NCI-H226 (cell line): ENCODE data around the gene MIDN.
A peak's percentile ranks its signal among the peaks of the same experiment; 100 is the strongest.
"Not testable (repeated sequence)": the region's sequence is repeated elsewhere in the genome, so short reads cannot be mapped to it uniquely, and the experiment has no call there.

Source experiments
- DNase-seq: peaks from one replicate; pipeline ENCODE4 v3.0.0-alpha.2; 2015

Gene MIDN

DNA sequence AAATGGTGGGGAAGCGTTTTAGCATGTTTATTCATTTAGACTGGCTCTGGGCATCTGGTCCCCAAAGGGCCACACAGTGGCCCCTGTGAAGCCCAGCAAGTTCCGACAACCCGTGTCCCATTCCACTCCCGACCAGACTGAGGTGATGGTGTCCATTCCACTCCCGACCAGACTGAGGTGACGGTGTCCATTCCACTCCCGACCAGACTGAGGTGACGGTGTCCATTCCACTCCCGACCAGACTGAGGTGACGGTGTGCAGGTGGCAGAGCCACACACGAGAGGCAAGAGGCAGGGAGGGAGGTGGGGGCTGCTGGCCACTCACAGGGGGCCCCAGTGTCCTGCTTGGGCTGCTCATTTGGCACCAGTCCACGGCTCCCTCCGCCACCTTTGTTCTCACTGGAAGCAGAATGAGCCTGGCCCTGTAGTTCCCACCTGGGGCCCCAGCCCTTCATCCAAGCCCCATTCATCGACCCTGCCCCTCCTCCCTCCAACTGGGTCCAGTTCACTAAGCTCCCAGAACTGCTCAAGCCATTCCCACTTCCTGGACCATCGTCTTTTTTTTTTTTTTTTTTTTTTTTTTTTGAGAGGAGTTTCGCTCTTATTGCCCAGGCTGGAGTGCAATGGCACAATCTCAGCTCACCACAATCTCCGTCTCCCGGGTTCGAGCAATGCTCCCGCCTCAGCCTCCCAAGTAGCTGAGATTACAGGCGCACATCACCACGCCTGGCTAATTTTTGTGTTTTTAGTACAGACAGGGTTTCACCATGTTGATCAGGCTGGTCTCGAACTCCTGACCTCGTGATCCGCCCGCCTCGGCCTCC lies 1.9 kb upstream of the MIDN start:
- DNase-seq, result not testable (repeated sequence)

DNA sequence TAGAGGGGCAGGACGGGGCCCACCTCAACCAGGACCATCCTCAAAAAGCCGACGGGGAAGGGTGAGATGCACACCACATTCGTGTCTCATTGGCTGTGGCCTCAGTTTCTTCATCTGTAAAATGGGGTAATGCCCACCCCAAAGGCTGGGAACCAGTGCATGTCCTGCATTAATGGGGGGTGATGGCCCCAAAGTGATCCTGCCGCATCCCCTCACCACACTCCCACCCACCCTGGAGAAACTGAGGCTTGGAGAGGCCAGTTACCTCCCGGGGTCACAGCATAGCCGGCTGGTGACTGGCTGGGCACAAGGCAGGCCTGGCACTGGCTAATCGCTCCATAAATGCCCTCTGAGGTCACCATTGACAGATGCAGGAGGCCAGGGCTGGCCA lies 640 bp upstream of the MIDN start:
- no peak for DNase-seq

DNA sequence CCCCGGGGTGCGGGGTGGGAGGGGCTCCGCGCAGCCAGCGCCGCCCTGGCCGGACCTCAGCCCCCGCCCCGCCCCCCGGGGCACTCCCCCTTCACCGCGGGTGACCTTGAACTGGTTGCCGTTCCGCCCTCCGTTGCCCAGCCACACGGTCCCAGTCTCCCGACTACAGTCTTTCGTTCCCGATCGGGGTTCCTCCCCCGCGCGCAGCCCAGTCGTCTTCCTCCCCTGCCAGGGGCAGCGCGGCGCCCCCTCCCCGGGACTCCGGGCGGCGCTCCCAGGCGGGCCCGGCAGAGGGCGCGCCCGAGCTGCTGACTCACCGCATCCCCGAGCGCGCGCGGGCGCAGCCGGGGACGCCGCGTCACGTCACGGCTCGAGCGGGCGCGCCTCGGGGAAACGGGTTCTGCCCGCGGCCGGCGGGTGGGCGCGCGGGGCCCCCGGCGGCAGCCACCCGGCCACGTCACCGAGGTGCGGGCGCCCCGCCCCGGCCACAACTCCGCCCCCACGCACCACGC lies 459 bp downstream of the MIDN start:
- DNase-seq, result no peak

DNA sequence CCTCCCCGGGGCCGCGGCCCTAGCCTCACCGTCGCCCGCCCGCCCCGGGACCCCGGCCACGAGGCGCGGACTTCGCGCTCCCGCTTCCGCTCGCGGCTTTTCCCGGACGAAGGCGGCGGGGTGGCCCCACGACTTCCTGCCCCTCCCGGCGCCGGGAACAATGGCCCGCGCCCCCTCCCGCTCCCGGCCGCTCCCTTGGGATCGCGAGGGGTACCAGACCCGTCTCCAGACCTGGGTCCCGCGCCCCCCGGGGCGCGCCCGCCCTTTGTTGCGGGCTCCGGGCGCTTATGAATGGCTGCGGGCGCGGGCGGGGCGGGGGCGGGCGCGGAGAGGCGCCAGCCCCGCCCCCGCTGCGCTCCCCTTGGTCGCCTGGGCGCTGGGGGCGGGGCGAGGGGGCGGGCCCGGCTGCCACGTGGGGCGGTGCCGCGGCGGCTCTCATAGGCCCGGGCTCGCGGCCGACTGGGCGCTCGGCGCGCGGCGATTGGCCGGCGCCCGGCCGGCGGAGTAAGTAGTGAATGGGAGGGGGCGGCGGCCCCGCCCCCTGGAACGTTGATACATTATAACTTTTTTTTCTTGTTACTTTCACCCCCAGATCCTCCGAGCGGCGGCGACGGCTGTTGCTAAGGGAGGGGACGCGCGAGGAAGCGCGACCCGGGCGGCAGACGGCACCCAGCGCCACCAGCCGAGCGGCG lies 1.1 kb downstream of the MIDN start:
- DNase-seq, result peak; percentile 91

DNA sequence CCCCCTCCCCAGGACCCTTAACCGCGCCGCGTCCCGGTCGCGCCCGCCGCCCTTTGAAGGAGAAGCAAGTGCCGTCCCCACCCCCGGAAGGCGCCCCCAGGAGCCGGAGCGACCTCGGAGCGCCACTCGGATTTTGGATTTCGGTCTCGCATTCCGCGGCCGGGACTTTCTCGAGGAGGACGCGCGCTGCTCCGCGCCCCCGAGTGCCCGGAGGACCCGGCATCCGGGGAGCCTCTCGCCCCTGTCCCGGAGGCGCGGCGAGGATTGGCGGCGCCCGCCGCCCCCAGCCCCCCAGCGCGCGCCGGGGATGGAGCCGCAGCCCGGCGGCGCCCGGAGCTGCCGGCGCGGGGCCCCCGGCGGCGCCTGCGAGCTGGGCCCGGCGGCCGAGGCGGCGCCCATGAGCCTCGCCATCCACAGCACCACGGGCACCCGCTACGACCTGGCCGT lies 1.6 kb downstream of the MIDN start:
- DNase-seq, result no peak

DNA sequence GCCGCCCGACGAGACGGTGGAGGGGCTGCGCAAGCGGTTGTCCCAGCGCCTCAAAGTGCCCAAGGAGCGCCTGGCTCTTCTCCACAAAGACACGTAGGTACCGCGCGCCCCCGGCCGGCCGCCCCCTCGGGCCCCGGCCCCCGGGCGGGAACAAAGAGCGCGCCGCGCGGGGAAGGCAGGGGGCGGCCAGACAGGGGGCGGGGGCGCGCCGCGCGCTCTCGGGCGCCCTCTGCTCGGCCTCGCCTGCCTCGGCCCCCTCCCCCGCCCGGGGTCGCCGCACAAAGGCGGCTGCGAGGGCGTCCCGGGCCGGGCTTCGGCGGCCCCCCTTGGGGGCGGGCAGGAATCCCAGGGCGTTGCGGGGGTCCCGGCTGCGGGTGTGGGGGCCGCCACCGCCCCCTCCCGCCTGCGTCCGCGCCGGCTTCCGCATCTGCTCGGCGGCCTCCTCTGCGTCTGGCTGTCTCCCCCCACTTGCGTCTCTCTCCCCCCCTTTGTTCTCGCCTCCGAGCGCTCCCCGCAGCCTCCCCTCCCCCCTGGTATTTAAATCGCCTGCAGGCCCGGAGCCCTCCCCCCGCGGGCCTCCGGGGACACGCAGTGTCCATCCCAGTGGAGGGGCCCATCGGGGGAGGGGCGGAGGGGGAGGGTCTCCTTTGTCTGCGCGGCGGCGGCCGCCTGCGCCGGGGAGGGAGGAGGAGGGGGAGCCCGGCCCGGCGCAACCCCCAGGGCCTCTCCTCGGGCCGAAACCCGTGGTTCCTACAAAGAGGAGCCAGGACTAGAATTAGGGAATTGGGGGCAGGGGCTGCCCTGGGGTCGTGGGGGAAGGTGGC lies 2.3 kb downstream of the MIDN start:
- DNase-seq, result peak; percentile 42

DNA sequence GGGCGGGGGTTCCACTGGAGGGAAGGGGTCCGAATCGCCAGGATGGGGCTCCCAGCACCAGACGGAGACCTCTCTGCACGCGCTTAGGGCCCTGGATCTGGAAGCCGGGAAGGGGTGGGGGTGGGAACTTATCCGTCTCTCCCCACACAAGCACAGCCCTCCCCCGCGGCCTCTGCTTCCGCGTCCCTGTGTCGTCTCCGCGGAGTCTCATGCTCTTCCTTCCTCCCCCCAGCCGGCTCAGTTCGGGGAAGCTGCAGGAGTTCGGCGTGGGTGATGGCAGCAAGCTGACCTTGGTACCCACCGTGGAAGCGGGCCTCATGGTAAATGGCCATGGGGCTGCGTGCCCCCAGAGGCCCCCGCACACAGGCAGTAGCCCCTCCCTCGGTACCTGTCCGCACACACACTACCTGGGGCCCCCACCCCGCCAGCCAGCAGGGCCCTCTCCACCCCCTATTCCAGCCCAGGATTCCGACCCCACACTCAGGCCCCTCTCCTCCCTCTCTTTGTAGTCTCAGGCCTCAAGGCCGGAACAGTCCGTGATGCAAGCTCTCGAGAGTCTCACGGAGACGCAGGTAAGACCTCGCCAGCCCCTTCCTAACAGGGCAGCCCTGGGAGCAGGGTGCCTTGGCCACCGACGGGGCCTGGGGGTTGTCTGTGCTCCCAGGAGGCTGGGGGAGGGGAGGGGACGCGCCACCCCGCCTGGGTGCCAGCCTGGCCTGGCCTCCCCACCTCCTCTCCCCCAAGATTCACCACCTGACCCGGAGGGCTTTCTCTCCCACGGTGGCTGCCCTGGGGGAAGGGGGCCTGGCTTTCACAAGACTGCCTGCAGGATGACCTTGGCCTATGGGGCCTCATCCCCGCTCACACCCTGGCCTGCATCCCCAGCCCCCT lies 3.2 kb downstream of the MIDN start:
- DNase-seq, result no peak

DNA sequence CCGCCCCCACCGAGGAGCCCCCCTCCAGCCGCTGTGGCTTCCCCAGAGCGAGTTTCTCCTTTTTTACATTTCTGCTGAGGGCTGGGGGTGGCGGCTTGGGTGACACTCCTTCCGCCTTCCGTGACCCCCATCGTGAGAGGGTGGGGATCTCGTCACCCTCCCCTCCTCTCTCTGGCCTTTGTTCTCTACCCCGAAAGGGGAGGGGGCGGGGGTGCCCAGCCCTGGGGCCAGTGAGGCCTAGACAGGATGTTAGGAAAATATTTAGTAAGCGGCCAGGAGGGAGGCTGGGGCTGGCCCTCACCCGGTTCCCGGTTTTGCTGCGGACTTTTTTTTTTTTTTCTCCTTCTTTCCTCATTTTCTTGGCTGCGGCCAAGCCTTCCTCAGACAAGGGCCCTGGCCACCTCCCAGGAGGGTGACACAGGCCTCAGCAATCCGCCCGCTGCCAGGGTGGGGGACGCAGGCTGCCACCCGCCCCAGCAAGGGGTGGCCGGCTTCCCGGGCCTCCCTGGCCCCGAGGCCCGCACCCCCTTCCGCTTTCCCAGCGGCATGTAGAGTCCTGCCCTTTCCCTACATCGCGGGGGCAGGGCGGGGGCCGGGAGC lies 3.9 kb downstream of the MIDN start:
- peak; percentile 81 for DNase-seq

DNA sequence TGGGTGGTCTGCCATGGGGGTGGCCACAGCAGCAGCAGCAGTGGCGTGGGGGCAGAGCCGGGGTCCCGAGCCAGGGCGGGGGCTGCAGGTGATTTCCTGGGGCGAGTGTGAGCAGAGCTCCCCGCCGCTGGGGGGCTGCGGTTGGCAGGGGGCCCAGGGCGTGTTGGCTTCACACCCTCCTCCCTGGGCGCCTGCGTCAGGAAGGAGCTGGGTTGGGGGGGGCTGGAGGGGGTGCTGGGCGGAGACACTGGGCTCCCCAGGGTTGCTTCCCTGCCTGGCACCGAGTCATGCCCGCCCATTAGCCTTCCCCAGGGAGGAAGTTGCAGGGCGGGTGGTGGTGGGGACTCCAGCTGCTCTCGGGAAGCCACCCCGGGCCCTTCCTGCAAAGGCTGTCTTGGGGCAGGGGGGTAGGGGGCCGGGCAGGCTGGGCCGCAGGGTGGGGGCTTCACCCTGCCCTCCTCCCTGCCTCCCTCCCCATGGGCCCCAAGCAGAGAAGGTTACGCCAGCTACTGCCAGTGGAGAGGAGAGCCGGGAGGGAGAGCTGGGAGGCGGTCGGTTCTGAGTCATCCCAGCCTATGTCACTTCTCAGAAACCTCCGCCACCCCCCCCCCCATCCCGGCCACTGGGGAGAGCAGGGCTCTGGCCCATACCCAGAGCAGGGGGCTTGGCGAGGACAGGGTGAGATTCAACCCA lies 4.6 kb downstream of the MIDN start:
- peak; percentile 95 for DNase-seq

DNA sequence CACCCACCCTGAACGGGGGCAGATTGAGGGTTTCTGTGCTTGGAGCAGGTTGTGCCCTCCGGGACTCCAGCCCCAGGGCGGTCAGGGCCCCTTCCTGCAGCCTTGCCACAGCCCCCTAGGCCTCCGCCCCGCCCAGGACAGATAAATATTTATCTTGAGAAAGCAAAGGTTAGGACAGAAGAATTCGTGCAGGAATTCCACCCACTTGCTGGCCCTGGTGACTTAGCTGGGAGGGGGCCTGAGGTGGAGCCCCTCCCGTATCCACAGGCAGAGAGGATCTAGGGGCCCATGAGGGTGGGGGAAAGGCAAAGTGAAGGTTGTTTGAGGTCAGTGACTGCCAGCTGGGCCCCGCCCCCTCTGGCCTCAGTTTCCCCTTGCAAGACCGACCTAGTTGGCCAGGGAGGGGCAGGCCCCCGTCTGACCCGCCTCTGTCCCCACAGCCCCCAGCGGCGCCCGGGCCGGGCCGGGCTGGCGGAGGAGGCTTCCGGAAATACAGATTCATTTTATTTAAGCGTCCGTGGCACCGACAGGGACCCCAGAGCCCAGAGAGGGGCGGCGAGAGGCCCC lies 5.2 kb downstream of the MIDN start:
- no peak for DNase-seq

DNA sequence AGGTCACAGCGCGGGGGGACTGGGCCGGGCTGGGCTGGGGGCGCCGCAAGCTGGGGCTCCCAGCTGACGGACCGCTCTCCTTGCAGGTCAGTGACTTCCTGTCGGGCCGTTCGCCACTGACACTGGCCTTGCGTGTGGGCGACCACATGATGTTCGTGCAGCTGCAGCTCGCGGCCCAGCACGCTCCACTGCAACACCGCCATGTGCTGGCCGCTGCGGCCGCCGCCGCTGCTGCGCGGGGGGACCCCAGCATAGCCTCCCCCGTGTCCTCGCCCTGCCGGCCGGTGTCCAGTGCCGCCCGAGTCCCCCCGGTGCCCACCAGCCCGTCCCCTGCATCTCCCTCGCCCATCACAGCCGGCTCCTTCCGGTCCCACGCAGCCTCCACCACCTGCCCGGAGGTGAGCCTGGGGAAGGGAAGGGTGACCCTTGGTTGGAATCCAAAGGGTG lies 5.7 kb downstream of the MIDN start:
- DNase-seq, result no peak

DNA sequence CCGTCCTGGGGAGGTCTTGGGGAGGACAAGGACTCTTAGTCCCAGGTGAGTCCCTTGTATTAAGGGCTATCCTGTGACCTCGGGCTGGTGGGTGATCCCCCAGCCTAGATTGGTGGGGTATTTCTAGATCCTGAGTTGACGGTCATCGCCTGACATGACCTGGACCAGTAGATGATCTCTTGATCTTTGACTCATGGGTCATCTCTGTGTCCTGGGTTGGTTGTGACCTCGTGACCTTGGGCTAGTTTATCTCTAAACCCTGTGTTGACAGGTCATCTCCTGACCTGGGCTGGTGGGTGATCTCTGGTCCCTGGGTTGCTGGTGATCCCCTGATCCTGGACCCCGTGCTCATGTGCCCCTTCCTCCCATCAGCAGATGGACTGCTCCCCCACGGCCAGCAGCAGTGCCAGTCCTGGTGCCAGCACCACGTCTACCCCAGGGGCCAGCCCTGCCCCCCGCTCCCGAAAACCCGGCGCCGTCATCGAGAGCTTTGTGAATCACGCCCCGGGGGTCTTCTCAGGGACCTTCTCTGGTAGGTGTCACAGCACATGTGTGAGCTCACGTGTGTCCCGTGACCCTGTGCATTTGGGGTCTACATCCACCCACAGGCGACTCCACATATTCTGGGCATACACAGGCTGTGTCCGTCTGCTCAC lies 6.3 kb downstream of the MIDN start:
- DNase-seq, result no peak

DNA sequence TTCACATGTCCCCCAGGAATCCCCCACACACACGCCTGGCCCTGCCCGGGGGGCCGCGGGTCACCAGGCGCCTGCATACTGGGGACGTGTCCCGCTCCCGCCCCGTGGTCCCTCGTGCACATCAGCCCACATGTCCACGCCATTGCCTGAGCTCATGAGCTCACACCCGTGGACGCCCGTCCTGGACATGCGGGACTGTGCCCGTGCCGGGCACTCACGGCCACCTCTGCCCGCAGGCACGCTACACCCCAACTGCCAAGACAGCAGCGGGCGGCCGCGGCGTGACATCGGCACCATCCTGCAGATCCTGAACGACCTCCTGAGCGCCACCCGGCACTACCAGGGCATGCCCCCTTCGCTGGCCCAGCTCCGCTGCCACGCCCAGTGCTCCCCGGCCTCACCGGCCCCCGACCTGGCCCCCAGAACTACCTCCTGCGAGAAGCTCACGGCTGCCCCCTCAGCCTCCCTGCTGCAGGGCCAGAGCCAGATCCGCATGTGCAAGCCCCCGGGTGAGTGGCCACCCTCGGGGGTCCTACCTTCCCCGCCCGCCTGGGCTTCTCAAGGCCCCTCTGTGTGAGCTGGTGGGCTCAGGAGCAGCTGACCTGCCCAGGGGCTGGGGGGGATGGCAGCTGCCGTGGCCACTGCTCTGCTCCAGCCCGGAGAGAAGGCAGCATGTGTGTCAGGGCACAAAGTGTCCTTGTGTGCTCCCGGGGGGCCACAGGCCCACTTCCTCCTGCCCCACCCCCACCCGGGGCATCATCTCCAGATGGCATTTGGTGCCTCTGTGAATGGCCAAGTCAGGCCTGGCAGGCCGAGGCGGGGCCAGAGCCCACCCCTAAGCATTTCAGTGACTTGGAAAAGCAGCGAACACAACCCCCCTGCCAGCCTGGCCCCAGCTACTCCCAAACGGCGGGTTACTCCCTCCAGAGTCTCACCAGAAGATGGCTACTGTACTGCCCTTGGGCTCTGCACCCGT lies 7.1 kb downstream of the MIDN start:
- no peak for DNase-seq

DNA sequence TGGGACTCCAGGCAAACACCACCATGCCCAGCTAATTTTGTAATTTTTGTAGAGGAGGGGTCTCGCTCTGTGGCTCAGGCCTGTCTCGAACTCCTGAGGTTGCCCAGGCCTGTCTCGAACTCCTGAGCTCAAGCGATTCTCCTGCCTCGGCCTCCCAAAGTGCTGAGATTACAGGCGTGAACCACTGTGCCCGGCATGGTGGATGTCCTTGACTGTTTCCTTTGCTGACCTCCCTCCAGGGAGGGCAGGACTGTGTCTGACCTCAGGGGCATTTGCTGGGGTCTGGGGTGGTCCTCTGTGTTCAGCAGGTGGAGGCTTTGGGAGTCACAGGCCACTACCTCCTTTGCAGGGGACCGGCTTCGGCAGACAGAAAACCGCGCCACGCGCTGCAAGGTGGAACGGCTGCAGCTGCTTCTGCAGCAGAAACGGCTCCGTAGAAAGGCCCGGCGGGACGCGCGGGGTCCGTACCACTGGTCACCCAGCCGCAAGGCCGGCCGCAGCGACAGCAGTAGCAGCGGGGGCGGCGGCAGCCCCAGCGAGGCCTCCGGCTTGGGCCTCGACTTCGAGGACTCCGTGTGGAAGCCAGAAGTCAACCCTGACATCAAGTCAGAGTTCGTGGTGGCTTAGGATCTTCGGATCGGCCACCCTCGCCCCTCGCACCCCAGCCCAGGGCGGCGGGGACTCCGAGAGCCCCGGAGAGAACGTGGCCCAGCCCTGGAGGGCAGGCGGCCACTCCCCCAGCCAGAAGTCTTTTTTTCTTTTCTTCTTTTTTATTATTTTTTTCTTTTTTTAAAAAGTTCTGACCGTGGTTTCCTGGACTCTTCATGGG lies 8.5 kb downstream of the MIDN start:
- no peak for DNase-seq

DNA sequence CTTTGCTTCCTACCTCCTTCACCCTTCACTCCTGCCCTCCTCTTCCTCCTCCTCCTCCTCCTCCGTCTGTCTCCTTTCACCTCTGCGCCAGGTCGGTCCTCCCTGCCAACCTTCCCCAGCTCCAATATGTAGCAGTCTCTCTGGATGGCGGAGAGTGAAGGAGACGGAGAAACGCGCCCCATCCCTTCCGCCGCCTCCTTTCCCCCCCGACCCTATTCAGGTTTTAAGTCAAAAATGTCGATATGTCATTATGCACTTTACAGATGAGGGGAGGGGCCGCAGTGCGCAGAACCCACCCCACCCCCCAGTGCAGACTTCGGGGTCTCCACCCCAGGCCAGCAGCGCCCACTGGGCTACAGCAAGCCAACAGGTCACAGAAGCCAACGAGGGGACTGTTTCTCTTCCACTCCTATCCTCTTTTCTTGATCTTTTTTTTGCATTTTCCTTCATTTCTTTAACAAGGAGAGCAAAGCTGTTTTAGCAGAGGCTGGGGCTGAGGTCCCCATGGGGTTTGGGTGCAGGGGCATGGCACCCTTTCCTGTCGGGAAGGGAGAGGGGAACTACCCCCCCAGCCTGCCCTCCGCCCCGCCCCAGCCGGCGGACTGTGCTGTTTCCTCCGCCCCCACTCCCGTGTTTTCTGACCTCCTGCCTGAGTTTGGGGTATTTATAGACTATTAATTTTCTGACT lies 9.2 kb downstream of the MIDN start:
- no peak for DNase-seq

DNA sequence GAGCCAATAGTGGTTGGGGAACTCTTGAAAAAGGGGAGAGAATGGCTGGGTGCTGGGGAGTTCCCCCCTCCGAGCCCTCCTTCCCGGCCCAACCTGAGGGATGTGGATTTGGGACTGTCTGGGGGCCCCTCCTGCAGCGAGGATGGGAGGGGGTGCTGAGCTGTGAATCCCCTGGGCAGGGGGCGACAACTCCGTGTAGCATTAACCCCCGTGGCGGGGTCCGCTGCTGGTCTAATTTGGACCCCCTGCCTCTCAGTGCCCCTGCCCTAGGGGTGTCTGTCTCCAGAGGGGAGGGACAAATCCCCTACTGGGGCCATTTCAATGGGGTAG lies 9.7 kb downstream of the MIDN start:
- DNase-seq, result no peak

DNA sequence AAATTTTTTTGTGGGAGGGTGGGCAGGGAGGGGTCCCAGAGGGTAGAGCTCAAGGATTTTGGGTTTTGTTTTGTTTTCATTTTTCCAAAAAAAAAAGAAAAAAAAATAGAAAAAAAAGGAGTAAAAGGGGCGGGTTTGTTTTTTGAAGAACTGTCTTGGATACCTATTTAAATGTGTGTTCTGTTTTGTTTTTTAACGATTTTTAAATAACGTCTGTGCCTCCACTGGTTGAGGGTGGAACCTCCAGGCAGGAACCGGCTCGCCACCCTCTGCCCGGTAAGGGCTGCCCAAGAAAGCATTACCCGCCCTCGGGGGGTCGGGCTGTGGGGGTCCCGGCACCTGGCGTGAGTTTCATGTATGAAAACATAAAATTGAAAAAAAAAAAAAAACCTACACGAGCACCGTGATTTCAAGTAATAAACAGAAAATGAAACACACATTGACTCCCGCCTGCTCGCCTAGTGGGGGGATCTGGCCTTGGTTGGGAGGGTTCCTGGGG lies 10.4 kb downstream of the MIDN start:
- no peak for DNase-seq
